H9 (cell line): ENCODE data around the gene SDK2. TPM values are rescaled to one million over a fixed set of nuclear protein-coding genes. Genes with fewer than 3 reads are reported as not detected.

Source experiments
- DNase-seq: peaks from one replicate; pipeline ENCODE4 v3.0.0-alpha.2; 2017
- H2AFZ ChIP-seq: one replicate; pipeline ENCODE4 v1.6.1; 2013; ENCODE audit warnings: mild to moderate bottlenecking, low read length, control low read depth, moderate library complexity
- H2AK5ac ChIP-seq: 2 replicates; pipeline ENCODE4 v1.6.1; 2013; ENCODE audit warnings: low read length, control low read depth, mixed read lengths; ENCODE audit not compliant: insufficient read length
- H2BK120ac ChIP-seq: one replicate; pipeline ENCODE4 v1.6.1; 2013; ENCODE audit warnings: low read depth, mild to moderate bottlenecking, low read length, control low read depth, inconsistent platforms; ENCODE audit not compliant: poor library complexity, severe bottlenecking
- H2BK12ac ChIP-seq: 2 replicates; pipeline ENCODE4 v1.6.1; 2013; ENCODE audit warnings: low read length, control low read depth, mixed read lengths, low read depth; ENCODE audit not compliant: insufficient read length
- H2BK15ac ChIP-seq: 2 replicates; pipeline ENCODE4 v1.6.1; 2013; ENCODE audit warnings: low read depth, low read length, control low read depth
- H2BK20ac ChIP-seq: one replicate; pipeline ENCODE4 v1.6.1; 2013; ENCODE audit warnings: low read depth, mild to moderate bottlenecking, low read length, control low read depth, inconsistent platforms; ENCODE audit not compliant: poor library complexity, severe bottlenecking
- H2BK5ac ChIP-seq: 2 replicates; pipeline ENCODE4 v1.6.1; 2013; ENCODE audit warnings: low read length, control low read depth, mixed read lengths; ENCODE audit not compliant: insufficient read length
- H3K14ac ChIP-seq: 2 replicates; pipeline ENCODE4 v1.6.1; 2013; ENCODE audit warnings: low read length, control low read depth; ENCODE audit not compliant: insufficient read depth
- H3K18ac ChIP-seq: 2 replicates; pipeline ENCODE4 v1.6.1; 2013; ENCODE audit warnings: low read depth, mild to moderate bottlenecking, mixed read lengths, low read length, control low read depth; ENCODE audit not compliant: insufficient read length
- H3K23ac ChIP-seq: 2 replicates; pipeline ENCODE4 v1.6.1; 2013; ENCODE audit warnings: low read length, control low read depth, mixed read lengths, low read depth; ENCODE audit not compliant: insufficient read length
- H3K23me2 ChIP-seq: 2 replicates; pipeline ENCODE4 v1.6.1; 2013; ENCODE audit warnings: low read depth, mild to moderate bottlenecking, mixed read lengths, low read length, control low read depth; ENCODE audit not compliant: insufficient read length, poor library complexity, severe bottlenecking
- H3K27ac ChIP-seq: 2 replicates; pipeline ENCODE4 v1.5.1; 2013; ENCODE audit warnings: low read length, control low read depth, mixed read lengths, low read depth; ENCODE audit not compliant: insufficient read length
- H3K27me3 ChIP-seq: 2 replicates; pipeline ENCODE4 v1.6.1; 2013; ENCODE audit warnings: low read length, control low read depth, inconsistent platforms; ENCODE audit not compliant: insufficient read depth
- H3K4ac ChIP-seq: 2 replicates; pipeline ENCODE4 v1.6.1; 2013; ENCODE audit warnings: low read depth, mild to moderate bottlenecking, control low read depth, inconsistent platforms, low read length, moderate library complexity
- H3K4me1 ChIP-seq: 2 replicates; pipeline ENCODE4 v1.6.1; 2013; ENCODE audit warnings: low read length, control low read depth, inconsistent platforms; ENCODE audit not compliant: insufficient read depth
- H3K4me2 ChIP-seq: 2 replicates; pipeline ENCODE4 v1.6.1; 2013; ENCODE audit warnings: low read length, control low read depth, mixed read lengths; ENCODE audit not compliant: insufficient read length, insufficient read depth
- H3K56ac ChIP-seq: 2 replicates; pipeline ENCODE4 v1.6.1; 2013; ENCODE audit warnings: low read depth, mild to moderate bottlenecking, mixed read lengths, low read length, control low read depth; ENCODE audit not compliant: insufficient read length
- H3K79me1 ChIP-seq: 2 replicates; pipeline ENCODE4 v1.6.1; 2013; ENCODE audit warnings: low read depth, mild to moderate bottlenecking, moderate library complexity, low read length, control low read depth, inconsistent platforms; ENCODE audit not compliant: insufficient read depth, poor library complexity, severe bottlenecking
- H3K79me2 ChIP-seq: 2 replicates; pipeline ENCODE4 v1.6.1; 2013; ENCODE audit warnings: low read length, control low read depth, inconsistent platforms; ENCODE audit not compliant: insufficient read depth
- H3K9ac ChIP-seq: 2 replicates; pipeline ENCODE4 v1.6.1; 2013; ENCODE audit warnings: low read length, control low read depth, mixed read lengths; ENCODE audit not compliant: insufficient read length; ENCODE audit errors: extremely low read depth
- H3K9me3 ChIP-seq: one replicate; pipeline ENCODE4 v1.6.1; 2013; ENCODE audit warnings: low read depth, low read length, inconsistent platforms; ENCODE audit not compliant: control insufficient read depth
- H3T11ph ChIP-seq: one replicate; pipeline ENCODE4 v1.6.1; 2013; ENCODE audit warnings: mild to moderate bottlenecking, low read length, control low read depth, inconsistent platforms
- H4K20me1 ChIP-seq: one replicate; pipeline ENCODE4 v1.6.1; 2013; ENCODE audit not compliant: control insufficient read depth, insufficient read length, insufficient read depth
- H4K5ac ChIP-seq: 2 replicates; pipeline ENCODE4 v1.6.1; 2013; ENCODE audit warnings: low read depth, mild to moderate bottlenecking, mixed read lengths, low read length, control low read depth; ENCODE audit not compliant: insufficient read length
- H4K8ac ChIP-seq: replicated peaks from 2 replicates; pipeline ENCODE4 v1.6.1; 2013; ENCODE audit warnings: low read length, control low read depth, mixed read lengths, low read depth; ENCODE audit not compliant: insufficient read length
- H4K91ac ChIP-seq: 2 replicates; pipeline ENCODE4 v1.6.1; 2013; ENCODE audit warnings: low read depth, mild to moderate bottlenecking, moderate library complexity, mixed read lengths, low read length, control low read depth; ENCODE audit not compliant: insufficient read length
- H3K27ac Mint-ChIP-seq, 3 experiments: 2 replicates in 2 of 3; 3 replicates in 1 of 3; pipeline ENCODE4 v1.8.0; 2020 to 2021; ENCODE audit warnings: mixed read lengths in 3 of 3, mild to moderate bottlenecking in 1 of 3, moderate library complexity in 1 of 3
- H3K27me3 Mint-ChIP-seq: 2 replicates; pipeline ENCODE4 v1.8.0; 2021; ENCODE audit warnings: low read depth, mild to moderate bottlenecking, moderate library complexity, mixed read lengths
- H3K36me3 Mint-ChIP-seq, 3 experiments: 2 replicates in 2 of 3; 3 replicates in 1 of 3; pipeline ENCODE4 v1.8.0; 2020 to 2021; ENCODE audit warnings: low read depth in 3 of 3, mixed read lengths in 3 of 3; ENCODE audit not compliant: insufficient read depth in 1 of 3
- H3K4me1 Mint-ChIP-seq, 2 experiments: 2 replicates each; pipeline ENCODE4 v1.8.0; 2020; ENCODE audit warnings: mixed read lengths in 2 of 2
- H3K4me3 Mint-ChIP-seq, 2 experiments: 2 replicates in 1 of 2; 3 replicates in 1 of 2; pipeline ENCODE4 v1.8.0; 2020 to 2021; ENCODE audit warnings: mild to moderate bottlenecking in 2 of 2, mixed read lengths in 2 of 2, moderate library complexity in 1 of 2
- H3K9me3 Mint-ChIP-seq, 2 experiments: 2 replicates in 1 of 2; 3 replicates in 1 of 2; pipeline ENCODE4 v1.8.0; 2020; ENCODE audit warnings: mild to moderate bottlenecking in 2 of 2, mixed read lengths in 2 of 2, moderate library complexity in 1 of 2
- WGBS: extraction: QIAGEN DNeasy Blood & Tissue Kit; methylation state at CpG from one replicate; pipeline ENCODE4 v1.1.7; 2013; ENCODE audit warnings: missing lambda C conversion rate, low lambda C conversion rate, mixed read lengths; ENCODE audit not compliant: insufficient read length; ENCODE audit errors: extremely low coverage; 5-methylcytosine and 5-hydroxymethylcytosine counted together
- total RNA-seq: library from RNA; stranded (reverse); gene quantifications from 2 replicates; pipeline ENCODE4 v1.2.1, GENCODE V29; 2021
- TF ChIP-seq, protein P1 (sequence below): fragments of 200-600 bp; sonication (generic); conservative IDR thresholded peaks from 3 replicates; pipeline ENCODE4 v1.8.0; 2021; ENCODE audit warnings: antibody characterized with exemption, mild to moderate bottlenecking

SDK2 gene
- total RNA-seq, 1 experiment from 2014 or later, result 9.1 TPM

DNA sequence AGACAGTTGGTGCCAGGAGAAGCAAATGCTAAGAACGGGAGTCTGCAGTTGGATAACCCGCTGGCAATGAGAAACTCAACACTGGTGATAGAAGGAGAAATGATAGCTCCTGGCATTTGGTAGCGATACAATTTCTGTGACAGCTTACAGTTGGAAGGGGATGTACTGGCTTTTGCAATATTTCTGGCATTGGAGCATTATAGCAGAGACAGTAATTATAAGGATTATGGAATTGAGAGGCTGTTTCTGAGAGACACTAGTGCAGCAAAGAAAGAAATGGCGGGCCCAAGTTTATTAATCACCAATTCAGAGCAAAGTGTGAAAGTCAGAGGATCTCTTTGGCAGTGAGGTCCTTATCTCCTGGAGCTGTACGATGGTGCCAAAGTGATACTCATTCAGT lies 16.1 kb upstream of the SDK2 start:
- no peak overlapping the region for H3K23ac ChIP-seq
- Mint-ChIP-seq H3K4me1 (peaks cover 13 to 15% of the 10 kb centered on the region in 2 experiments), H3K9me3 (no peaks in the 10 kb centered on the region), H3K27me3 (peaks cover 19% of the 10 kb centered on the region), H3K27ac (no peak overlapping the region), H3K36me3 (no peaks in the 10 kb centered on the region; a peak in 1 of 7 replicates), H3K4me3 (no peak overlapping the region)
- H2BK20ac ChIP-seq, result no peak overlapping the region
- no peak overlapping the region for H2BK15ac ChIP-seq
- H2BK5ac ChIP-seq, result no peak overlapping the region
- H3K14ac ChIP-seq, result no peak overlapping the region
- no peak overlapping the region for H3K9ac ChIP-seq
- H3K27ac ChIP-seq, result no peak overlapping the region
- H3T11ph ChIP-seq, result no peak overlapping the region
- no peaks in the 10 kb centered on the region for H4K20me1 ChIP-seq
- H3K79me1 ChIP-seq, result no peaks in the 10 kb centered on the region
- no peaks in the 10 kb centered on the region for H3K27me3 ChIP-seq
- H3K4me2 ChIP-seq, result no peak overlapping the region
- no peak overlapping the region for H2BK120ac ChIP-seq
- no peak for DNase-seq
- no peak overlapping the region for H2AFZ ChIP-seq
- H3K23me2 ChIP-seq, result no peaks in the 10 kb centered on the region
- no peak overlapping the region for H4K91ac ChIP-seq
- no peaks in the 10 kb centered on the region for H3K9me3 ChIP-seq
- no peaks in the 10 kb centered on the region for H3K79me2 ChIP-seq
- H3K4me1 ChIP-seq, result no peaks in the 10 kb centered on the region
- H2BK12ac ChIP-seq, result no peak overlapping the region
- no peak overlapping the region for H2AK5ac ChIP-seq
- no peak overlapping the region for H4K5ac ChIP-seq
- TF ChIP-seq, protein P1, sequence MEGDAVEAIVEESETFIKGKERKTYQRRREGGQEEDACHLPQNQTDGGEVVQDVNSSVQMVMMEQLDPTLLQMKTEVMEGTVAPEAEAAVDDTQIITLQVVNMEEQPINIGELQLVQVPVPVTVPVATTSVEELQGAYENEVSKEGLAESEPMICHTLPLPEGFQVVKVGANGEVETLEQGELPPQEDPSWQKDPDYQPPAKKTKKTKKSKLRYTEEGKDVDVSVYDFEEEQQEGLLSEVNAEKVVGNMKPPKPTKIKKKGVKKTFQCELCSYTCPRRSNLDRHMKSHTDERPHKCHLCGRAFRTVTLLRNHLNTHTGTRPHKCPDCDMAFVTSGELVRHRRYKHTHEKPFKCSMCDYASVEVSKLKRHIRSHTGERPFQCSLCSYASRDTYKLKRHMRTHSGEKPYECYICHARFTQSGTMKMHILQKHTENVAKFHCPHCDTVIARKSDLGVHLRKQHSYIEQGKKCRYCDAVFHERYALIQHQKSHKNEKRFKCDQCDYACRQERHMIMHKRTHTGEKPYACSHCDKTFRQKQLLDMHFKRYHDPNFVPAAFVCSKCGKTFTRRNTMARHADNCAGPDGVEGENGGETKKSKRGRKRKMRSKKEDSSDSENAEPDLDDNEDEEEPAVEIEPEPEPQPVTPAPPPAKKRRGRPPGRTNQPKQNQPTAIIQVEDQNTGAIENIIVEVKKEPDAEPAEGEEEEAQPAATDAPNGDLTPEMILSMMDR, result no peak
- WGBS, result no CpG with 5 or more reads among the region's 5 CpGs
- H3K56ac ChIP-seq, result no peak overlapping the region
- H3K4ac ChIP-seq, result no peak overlapping the region
- no peak overlapping the region for H4K8ac ChIP-seq
- H3K18ac ChIP-seq, result no peak overlapping the region
